HCT116 (cell line): ENCODE measurements around the gene RHOT1. TPM values are rescaled to one million over a fixed set of nuclear protein-coding genes. Genes with fewer than 3 reads are reported as not detected.

Source experiments
- ATAC-seq: fragments of 200-7000 bp; cut with Tn5 transposase; 2 replicates; pipeline ENCODE4 v1.9.1; 2020; ENCODE audit warnings: mild to moderate bottlenecking, moderate library complexity
- BruUV-seq: library from RNA; stranded (reverse); fragments of 400-500 nt; replicated peaks from 2 replicates; lab custom pipeline; 2021; lab: Mats Ljungman, UMichigan
- CTCF ChIA-PET: fragments of 300-600 bp; sonication (Branson Sonifier 250); formaldehyde crosslinking; loops from one replicate; lab custom pipeline; 2021; ENCODE audit warnings: antibody characterized with exemption; lab: Charles Lee
- POLR2A ChIA-PET: fragments of 300-600, 350-600 bp; sonication (Branson Sonifier 250); formaldehyde crosslinking; loops from one replicate; lab custom pipeline; 2021; ENCODE audit warnings: antibody characterized with exemption; lab: Charles Lee
- RAD21 ChIA-PET, 2 experiments: fragments of 300-600 bp; sonication (Branson Sonifier 250); formaldehyde crosslinking; loops; one replicate each; lab custom pipeline; 2023; ENCODE audit warnings: low total read pairs in 2 of 2; ENCODE audit not compliant: uncharacterized antibody in 2 of 2, unreplicated experiment in 2 of 2, low non-redundant PET in 1 of 2; lab: Charles Lee
- DNase-seq: peaks from one replicate; pipeline ENCODE4 v3.0.0-alpha.2; 2010; ENCODE audit warnings: low read depth, low spot score
- H2AFZ ChIP-seq: fragments of 200-600 bp; shearing (Covaris generic), sonication (generic); 2 replicates; pipeline ENCODE4 v1.6.1; 2017; ENCODE audit warnings: low read depth, mixed run types, mixed read lengths, antibody characterized with exemption, low read length; ENCODE audit not compliant: poor library complexity, severe bottlenecking
- H3K27ac ChIP-seq: 2 replicates; pipeline ENCODE4 v1.5.1; 2012; ENCODE audit warnings: low read depth, low read length
- H3K27me3 ChIP-seq: fragments of 200-600 bp; sonication (generic); 2 replicates; pipeline ENCODE4 v1.6.1; 2016; ENCODE audit warnings: mixed run types, low read length, mixed read lengths; ENCODE audit not compliant: insufficient read depth
- H3K36me3 ChIP-seq, 2 experiments: fragments of 200-500 bp in 1 of 2; fragments of 200-600 bp in 1 of 2; sonication (Bioruptor generic) in 1 of 2; sonication (generic) in 1 of 2; 2 replicates each; pipeline versions ENCODE4 v1.5.1 to v1.6.1; 2014 to 2016; ENCODE audit warnings: low read length in 2 of 2, inconsistent platforms in 1 of 2, mixed read lengths in 1 of 2, mixed run types in 1 of 2; ENCODE audit not compliant: insufficient read depth in 2 of 2, control insufficient read depth in 1 of 2
- H3K4me1 ChIP-seq, 2 experiments: fragments of 200-600 bp in 1 of 2; sonication (generic) in 1 of 2; 2 replicates each; pipeline versions ENCODE4 v1.5.1 to v1.6.1; 2012 to 2017; ENCODE audit warnings: low read length in 2 of 2, inconsistent platforms in 1 of 2, mild to moderate bottlenecking in 1 of 2, mixed read lengths in 1 of 2, mixed run types in 1 of 2, moderate library complexity in 1 of 2; ENCODE audit not compliant: insufficient read depth in 2 of 2, control insufficient read depth in 1 of 2
- H3K4me2 ChIP-seq: fragments of 200-600 bp; sonication (generic); 2 replicates; pipeline ENCODE4 v1.6.1; 2017; ENCODE audit warnings: mixed run types, low read length, mixed read lengths
- H3K4me3 ChIP-seq, 2 experiments: fragments of 200-600 bp in 1 of 2; sonication (generic) in 1 of 2; replicated peaks in 1 of 2; 2 replicates each; pipeline ENCODE4 v1.5.1; 2011 to 2016; ENCODE audit warnings: low read length in 2 of 2, control low read depth in 1 of 2, low read depth in 1 of 2, mild to moderate bottlenecking in 1 of 2, mixed read lengths in 1 of 2, mixed run types in 1 of 2
- H3K79me2 ChIP-seq: fragments of 200-600 bp; sonication (generic); 2 replicates; pipeline ENCODE4 v1.6.1; 2017; ENCODE audit warnings: mild to moderate bottlenecking, mixed run types, low read length, moderate library complexity, mixed read lengths; ENCODE audit not compliant: insufficient read depth
- H3K9ac ChIP-seq: fragments of 200-600 bp; sonication (generic); 2 replicates; pipeline ENCODE4 v1.6.1; 2016; ENCODE audit warnings: low read length, mixed read lengths
- H3K9me2 ChIP-seq: fragments of 200-600 bp; sonication (generic), shearing (Covaris generic); 2 replicates; pipeline ENCODE4 v1.6.1; 2017; ENCODE audit warnings: mixed run types, mild to moderate bottlenecking, moderate library complexity; ENCODE audit not compliant: insufficient read depth
- H3K9me3 ChIP-seq, 2 experiments: fragments of 200-500 bp in 1 of 2; fragments of 200-600 bp in 1 of 2; sonication (Bioruptor generic) in 1 of 2; sonication (generic) in 1 of 2; 2 replicates each; pipeline ENCODE4 v1.6.1; 2014 to 2017; ENCODE audit warnings: low read length in 2 of 2, mixed read lengths in 2 of 2, inconsistent platforms in 1 of 2, low read depth in 1 of 2, mild to moderate bottlenecking in 1 of 2, mixed run types in 1 of 2, moderate library complexity in 1 of 2; ENCODE audit not compliant: control insufficient read depth in 1 of 2, insufficient read depth in 1 of 2
- H4K20me1 ChIP-seq: fragments of 200-600 bp; sonication (generic), shearing (Covaris generic); 2 replicates; pipeline ENCODE4 v1.6.1; 2017; ENCODE audit warnings: mixed run types, mild to moderate bottlenecking, moderate library complexity; ENCODE audit not compliant: insufficient read depth
- CBX3 ChIP-seq: IDR thresholded peaks from 2 replicates; pipeline ENCODE4 v1.6.1; 2012; ENCODE audit warnings: low read depth
- CEBPB ChIP-seq: IDR thresholded peaks from 2 replicates; pipeline ENCODE4 v1.6.1; 2012; ENCODE audit warnings: low read depth
- EGR1 ChIP-seq: IDR thresholded peaks from 2 replicates; pipeline ENCODE4 v1.6.1; 2012; ENCODE audit warnings: low read depth
- ELF1 ChIP-seq: IDR thresholded peaks from 2 replicates; pipeline ENCODE4 v1.6.1; 2012; ENCODE audit warnings: low read depth, borderline replicate concordance
- EZH2 ChIP-seq: fragments of 200-600 bp; sonication (generic); IDR thresholded peaks from 2 replicates; pipeline ENCODE4 v1.6.1; 2017; ENCODE audit warnings: antibody characterized with exemption, mixed run types
- EZH2phosphoT487 ChIP-seq: fragments of 200-600 bp; IDR thresholded peaks from 2 replicates; pipeline ENCODE4 v1.6.1; 2018; ENCODE audit warnings: antibody characterized with exemption, borderline replicate concordance
- FOSL1 ChIP-seq: IDR thresholded peaks from 2 replicates; pipeline ENCODE4 v1.6.1; 2012; ENCODE audit warnings: low read depth
- JUND ChIP-seq: IDR thresholded peaks from 2 replicates; pipeline ENCODE4 v1.6.1; 2012
- RAD21 ChIP-seq: IDR thresholded peaks from 2 replicates; pipeline ENCODE4 v1.6.1; 2012; ENCODE audit warnings: low read depth, mild to moderate bottlenecking
- TCF7L2 ChIP-seq: IDR thresholded peaks from 2 replicates; pipeline ENCODE4 v1.7.0; 2011; ENCODE audit warnings: borderline replicate concordance, inconsistent platforms; ENCODE audit not compliant: insufficient read depth, insufficient read length; ENCODE audit errors: extremely low read depth
- ZNF274 ChIP-seq: fragments of 200-500 bp; sonication (Bioruptor generic); IDR thresholded peaks from 2 replicates; pipeline ENCODE4 v1.6.1; 2014; ENCODE audit warnings: mild to moderate bottlenecking, low read depth, low read length, inconsistent platforms
- intact Hi-C: fragments of 100-400 bp; cut with micrococcal nuclease; formaldehyde crosslinking; loops from 2 replicates; pipeline ENCODE4 v1.10.0; 2022
- total RNA-seq: library from RNA; stranded (reverse); gene quantifications from one replicate; pipeline ENCODE4 v1.2.1, GENCODE V29; 2021; ENCODE audit not compliant: unreplicated experiment
- TF ChIP-seq, protein P1 (sequence below), 3 experiments: fragments of 200-600 bp in 1 of 3; sonication (generic) in 1 of 3; IDR thresholded peaks in 2 of 3; conservative IDR thresholded peaks in 1 of 3; 2 replicates each; pipeline ENCODE4 v1.5.1; 2012 to 2017; ENCODE audit warnings: low read depth in 2 of 3, low read length in 2 of 3, antibody characterized with exemption in 1 of 3, borderline replicate concordance in 1 of 3, control low read depth in 1 of 3, mild to moderate bottlenecking in 1 of 3, mixed read lengths in 1 of 3, mixed run types in 1 of 3, moderate library complexity in 1 of 3; ENCODE audit not compliant: insufficient read depth in 1 of 3
- TF ChIP-seq, protein P2 (sequence below): IDR thresholded peaks from 2 replicates; pipeline ENCODE4 v1.6.1; 2012
- TF ChIP-seq, protein P3 (sequence below): IDR thresholded peaks from 2 replicates; pipeline ENCODE4 v1.6.1; 2012
- TF ChIP-seq, protein P4 (sequence below): IDR thresholded peaks from 2 replicates; pipeline ENCODE4 v1.6.1; 2011; ENCODE audit warnings: mild to moderate bottlenecking, low read length, moderate library complexity; ENCODE audit not compliant: insufficient replicate concordance; ENCODE audit errors: extremely low read depth
- TF ChIP-seq, protein P5 (sequence below): IDR thresholded peaks from 2 replicates; pipeline ENCODE4 v1.6.1; 2012; ENCODE audit warnings: low read depth

RHOT1 gene
- total RNA-seq, 1 experiment from 2014 or later, result 33.3 TPM

DNA sequence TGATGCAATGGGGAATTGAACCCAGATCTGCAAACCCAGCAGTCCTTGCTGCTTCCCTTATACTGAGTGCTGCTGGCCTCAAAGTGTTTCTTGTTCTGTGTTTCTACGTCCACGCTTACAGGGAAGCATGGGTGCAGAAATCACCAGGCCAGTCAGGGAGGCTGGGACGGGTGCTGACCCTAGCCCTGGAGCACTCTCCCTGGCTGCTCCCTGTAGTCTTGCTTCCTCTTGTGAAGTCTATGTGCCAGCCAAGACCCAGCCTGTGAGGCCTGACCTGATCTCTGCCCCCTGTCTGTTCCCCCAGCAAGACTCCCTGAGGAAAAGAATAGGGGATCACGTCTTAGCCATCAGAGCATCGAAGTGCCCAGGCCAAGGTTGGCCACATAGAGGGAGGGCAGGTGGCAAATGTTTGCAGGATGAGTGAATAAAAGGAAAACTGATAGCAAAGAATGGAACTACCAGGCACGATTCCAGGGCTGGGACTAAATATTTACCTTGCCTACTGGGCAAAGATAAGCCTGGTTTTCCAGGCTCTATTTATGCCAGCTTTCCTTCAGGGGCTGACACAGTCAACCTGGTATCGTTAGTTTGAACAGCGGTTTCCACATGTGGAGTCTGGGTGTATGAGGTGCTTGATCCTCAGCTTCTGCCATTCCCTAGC lies 41.2 kb upstream of the RHOT1 start:
- no peaks in the 10 kb centered on the region for H3K36me3 ChIP-seq
- no peak for ATAC-seq
- no peaks in the 10 kb centered on the region for H3K9me3 ChIP-seq
- no peak overlapping the region for H3K4me2 ChIP-seq
- no peaks in the 10 kb centered on the region for H3K9me2 ChIP-seq
- no peaks in the 10 kb centered on the region for H3K79me2 ChIP-seq
- ChIA-PET CTCF (no interaction called here), POLR2A (no interaction called here), RAD21 (no interaction called here)
- TF ChIP-seq, protein P1, sequence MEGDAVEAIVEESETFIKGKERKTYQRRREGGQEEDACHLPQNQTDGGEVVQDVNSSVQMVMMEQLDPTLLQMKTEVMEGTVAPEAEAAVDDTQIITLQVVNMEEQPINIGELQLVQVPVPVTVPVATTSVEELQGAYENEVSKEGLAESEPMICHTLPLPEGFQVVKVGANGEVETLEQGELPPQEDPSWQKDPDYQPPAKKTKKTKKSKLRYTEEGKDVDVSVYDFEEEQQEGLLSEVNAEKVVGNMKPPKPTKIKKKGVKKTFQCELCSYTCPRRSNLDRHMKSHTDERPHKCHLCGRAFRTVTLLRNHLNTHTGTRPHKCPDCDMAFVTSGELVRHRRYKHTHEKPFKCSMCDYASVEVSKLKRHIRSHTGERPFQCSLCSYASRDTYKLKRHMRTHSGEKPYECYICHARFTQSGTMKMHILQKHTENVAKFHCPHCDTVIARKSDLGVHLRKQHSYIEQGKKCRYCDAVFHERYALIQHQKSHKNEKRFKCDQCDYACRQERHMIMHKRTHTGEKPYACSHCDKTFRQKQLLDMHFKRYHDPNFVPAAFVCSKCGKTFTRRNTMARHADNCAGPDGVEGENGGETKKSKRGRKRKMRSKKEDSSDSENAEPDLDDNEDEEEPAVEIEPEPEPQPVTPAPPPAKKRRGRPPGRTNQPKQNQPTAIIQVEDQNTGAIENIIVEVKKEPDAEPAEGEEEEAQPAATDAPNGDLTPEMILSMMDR (IDR thresholded peaks at IDR 0.05 in 2 of 3, conservative IDR thresholded peaks at IDR 0.05 in 1 of 3; ENCODE audit: borderline replicate concordance in 1 of 3, insufficient read depth in 1 of 3, low read depth in 2 of 3, low read length in 2 of 3), result no peak
- TF ChIP-seq TCF7L2 (no peak), JUND (no peak), EGR1 (no peak), FOSL1 (no peak), EZH2 (no peak), RAD21 (no peak), CBX3 (no peak), EZH2phosphoT487 (no peak), ELF1 (no peak), ZNF274 (no peak), CEBPB (no peak)
- TF ChIP-seq, protein P2, sequence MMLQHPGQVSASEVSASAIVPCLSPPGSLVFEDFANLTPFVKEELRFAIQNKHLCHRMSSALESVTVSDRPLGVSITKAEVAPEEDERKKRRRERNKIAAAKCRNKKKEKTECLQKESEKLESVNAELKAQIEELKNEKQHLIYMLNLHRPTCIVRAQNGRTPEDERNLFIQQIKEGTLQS, result no peak
- TF ChIP-seq, protein P3, sequence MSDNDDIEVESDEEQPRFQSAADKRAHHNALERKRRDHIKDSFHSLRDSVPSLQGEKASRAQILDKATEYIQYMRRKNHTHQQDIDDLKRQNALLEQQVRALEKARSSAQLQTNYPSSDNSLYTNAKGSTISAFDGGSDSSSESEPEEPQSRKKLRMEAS, result no peak
- TF ChIP-seq, protein P4, sequence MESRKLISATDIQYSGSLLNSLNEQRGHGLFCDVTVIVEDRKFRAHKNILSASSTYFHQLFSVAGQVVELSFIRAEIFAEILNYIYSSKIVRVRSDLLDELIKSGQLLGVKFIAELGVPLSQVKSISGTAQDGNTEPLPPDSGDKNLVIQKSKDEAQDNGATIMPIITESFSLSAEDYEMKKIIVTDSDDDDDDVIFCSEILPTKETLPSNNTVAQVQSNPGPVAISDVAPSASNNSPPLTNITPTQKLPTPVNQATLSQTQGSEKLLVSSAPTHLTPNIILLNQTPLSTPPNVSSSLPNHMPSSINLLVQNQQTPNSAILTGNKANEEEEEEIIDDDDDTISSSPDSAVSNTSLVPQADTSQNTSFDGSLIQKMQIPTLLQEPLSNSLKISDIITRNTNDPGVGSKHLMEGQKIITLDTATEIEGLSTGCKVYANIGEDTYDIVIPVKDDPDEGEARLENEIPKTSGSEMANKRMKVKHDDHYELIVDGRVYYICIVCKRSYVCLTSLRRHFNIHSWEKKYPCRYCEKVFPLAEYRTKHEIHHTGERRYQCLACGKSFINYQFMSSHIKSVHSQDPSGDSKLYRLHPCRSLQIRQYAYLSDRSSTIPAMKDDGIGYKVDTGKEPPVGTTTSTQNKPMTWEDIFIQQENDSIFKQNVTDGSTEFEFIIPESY, result no peak
- TF ChIP-seq, protein P5, sequence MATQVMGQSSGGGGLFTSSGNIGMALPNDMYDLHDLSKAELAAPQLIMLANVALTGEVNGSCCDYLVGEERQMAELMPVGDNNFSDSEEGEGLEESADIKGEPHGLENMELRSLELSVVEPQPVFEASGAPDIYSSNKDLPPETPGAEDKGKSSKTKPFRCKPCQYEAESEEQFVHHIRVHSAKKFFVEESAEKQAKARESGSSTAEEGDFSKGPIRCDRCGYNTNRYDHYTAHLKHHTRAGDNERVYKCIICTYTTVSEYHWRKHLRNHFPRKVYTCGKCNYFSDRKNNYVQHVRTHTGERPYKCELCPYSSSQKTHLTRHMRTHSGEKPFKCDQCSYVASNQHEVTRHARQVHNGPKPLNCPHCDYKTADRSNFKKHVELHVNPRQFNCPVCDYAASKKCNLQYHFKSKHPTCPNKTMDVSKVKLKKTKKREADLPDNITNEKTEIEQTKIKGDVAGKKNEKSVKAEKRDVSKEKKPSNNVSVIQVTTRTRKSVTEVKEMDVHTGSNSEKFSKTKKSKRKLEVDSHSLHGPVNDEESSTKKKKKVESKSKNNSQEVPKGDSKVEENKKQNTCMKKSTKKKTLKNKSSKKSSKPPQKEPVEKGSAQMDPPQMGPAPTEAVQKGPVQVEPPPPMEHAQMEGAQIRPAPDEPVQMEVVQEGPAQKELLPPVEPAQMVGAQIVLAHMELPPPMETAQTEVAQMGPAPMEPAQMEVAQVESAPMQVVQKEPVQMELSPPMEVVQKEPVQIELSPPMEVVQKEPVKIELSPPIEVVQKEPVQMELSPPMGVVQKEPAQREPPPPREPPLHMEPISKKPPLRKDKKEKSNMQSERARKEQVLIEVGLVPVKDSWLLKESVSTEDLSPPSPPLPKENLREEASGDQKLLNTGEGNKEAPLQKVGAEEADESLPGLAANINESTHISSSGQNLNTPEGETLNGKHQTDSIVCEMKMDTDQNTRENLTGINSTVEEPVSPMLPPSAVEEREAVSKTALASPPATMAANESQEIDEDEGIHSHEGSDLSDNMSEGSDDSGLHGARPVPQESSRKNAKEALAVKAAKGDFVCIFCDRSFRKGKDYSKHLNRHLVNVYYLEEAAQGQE, result no peak
- no peak for DNase-seq
- H2AFZ ChIP-seq, result no peak overlapping the region
- H3K27ac ChIP-seq, result no peak overlapping the region
- H3K4me1 ChIP-seq, result no peaks in the 10 kb centered on the region
- intact Hi-C loops, result no loop called here
- no peaks in the 10 kb centered on the region for H4K20me1 ChIP-seq
- no TSS peak for BruUV-seq
- H3K27me3 ChIP-seq, result no peaks in the 10 kb centered on the region
- no peak overlapping the region for H3K9ac ChIP-seq
- no peak overlapping the region for H3K4me3 ChIP-seq
